GM12875 (cell line): Measurements from ENCODE around the gene ACACA.

Experiments
- H3K4me3 ChIP-seq: one replicate; pipeline ENCODE4 v1.5.1; 2011; ENCODE audit warnings: low read depth, low read length, control low read depth
- TF ChIP-seq, protein P1 (sequence below): IDR thresholded peaks from 2 replicates; pipeline ENCODE4 v1.5.1; 2011; ENCODE audit warnings: low read depth, mild to moderate bottlenecking, control low read depth, inconsistent platforms, low read length, moderate library complexity, borderline replicate concordance; ENCODE audit not compliant: insufficient read depth

The ACACA gene

DNA sequence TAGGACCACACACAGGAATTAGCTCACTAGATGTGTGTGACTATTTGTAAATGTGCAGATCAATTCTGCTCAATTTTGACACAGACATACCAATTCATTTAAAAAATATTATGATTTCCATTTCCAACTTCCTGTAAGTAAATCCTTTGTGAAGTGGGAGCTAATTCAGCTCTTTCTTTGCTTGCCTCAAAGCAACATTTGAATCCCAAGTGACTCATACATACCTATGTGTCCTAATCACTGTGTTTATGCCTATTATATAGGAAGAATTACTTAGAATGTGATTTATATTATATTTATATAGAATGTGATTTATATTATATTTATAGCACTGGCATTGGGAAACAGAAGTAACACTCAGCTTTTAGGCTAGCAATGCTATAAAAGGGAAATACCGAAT is 226.7 kb downstream of the ACACA start:
- TF ChIP-seq, protein P1, sequence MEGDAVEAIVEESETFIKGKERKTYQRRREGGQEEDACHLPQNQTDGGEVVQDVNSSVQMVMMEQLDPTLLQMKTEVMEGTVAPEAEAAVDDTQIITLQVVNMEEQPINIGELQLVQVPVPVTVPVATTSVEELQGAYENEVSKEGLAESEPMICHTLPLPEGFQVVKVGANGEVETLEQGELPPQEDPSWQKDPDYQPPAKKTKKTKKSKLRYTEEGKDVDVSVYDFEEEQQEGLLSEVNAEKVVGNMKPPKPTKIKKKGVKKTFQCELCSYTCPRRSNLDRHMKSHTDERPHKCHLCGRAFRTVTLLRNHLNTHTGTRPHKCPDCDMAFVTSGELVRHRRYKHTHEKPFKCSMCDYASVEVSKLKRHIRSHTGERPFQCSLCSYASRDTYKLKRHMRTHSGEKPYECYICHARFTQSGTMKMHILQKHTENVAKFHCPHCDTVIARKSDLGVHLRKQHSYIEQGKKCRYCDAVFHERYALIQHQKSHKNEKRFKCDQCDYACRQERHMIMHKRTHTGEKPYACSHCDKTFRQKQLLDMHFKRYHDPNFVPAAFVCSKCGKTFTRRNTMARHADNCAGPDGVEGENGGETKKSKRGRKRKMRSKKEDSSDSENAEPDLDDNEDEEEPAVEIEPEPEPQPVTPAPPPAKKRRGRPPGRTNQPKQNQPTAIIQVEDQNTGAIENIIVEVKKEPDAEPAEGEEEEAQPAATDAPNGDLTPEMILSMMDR = no peak
- no peak overlapping the region for H3K4me3 ChIP-seq

DNA sequence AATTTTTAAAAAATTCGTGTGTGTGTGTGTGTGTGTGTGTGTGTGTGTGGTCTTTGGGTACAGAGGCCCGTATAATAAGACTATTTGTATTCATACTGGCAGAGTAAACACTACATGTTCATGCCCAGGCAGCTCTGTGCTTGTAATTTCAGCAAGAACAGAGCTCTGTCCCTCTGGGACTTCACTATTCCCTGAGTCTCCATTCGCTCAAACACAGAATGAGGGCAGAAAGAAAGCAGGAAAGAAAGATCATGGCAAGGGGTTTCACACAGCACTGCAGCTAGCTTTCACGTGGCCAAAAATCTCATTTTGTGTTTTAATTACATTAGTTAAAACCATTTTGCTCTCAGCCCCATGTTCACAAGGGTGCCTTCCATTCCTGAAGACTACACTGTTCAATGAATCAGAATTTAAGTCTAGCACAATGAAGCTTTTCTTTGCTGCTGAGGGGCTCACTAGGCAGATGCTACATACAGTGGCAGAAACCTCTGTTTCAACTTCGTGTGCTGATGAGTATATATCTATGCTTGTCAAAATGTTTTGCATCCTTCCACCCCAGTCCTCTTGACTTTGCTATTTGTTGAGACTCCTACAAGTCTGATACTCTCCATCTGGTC is 229.3 kb downstream of the ACACA start:
- TF ChIP-seq, protein P1 = no peak
- no peak overlapping the region for H3K4me3 ChIP-seq

DNA sequence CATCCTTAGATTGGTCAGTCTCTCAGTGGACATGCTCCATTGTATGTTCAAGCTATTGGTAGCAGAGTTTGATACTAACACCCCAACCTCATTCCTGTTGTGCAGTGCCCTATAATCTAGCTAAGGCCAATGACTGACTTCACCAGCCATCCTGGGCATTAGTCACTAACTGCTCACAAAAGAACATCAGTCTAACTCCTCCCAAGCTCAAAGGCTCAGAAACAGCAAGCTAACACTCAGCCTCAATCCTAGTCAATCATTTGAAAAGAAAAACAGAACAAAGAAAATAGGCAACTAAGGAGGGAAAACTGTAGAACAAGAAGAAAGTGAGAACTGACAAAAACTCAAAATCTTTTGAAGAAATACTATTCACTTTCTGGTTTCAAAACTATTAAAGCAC is 229.9 kb downstream of the ACACA start:
- TF ChIP-seq, protein P1 = no peak

DNA sequence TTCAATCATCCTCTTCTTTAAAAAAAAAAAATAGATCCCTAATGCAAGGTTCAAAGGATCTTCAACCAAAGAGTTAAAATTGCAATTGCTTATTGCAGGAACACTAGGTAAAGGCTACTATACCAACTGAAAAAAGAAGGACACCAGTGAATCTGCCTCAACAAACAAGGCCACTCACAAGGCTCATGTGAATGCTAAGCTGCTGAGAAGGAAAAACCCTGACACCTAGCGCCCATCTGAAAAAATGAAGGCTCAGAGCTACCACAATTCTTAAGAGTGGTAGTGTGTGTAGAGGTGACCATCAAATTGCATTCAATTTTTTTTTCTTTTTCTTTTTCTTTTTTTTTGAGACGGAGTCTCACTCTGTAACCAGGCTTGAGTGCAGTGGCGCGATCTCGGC is 232.4 kb downstream of the ACACA start:
- TF ChIP-seq, protein P1 = no peak
- H3K4me3 ChIP-seq = no peak overlapping the region

More for the DNA sequence above, 229.9 kb downstream of the ACACA start:
- no peak overlapping the region for H3K4me3 ChIP-seq

DNA sequence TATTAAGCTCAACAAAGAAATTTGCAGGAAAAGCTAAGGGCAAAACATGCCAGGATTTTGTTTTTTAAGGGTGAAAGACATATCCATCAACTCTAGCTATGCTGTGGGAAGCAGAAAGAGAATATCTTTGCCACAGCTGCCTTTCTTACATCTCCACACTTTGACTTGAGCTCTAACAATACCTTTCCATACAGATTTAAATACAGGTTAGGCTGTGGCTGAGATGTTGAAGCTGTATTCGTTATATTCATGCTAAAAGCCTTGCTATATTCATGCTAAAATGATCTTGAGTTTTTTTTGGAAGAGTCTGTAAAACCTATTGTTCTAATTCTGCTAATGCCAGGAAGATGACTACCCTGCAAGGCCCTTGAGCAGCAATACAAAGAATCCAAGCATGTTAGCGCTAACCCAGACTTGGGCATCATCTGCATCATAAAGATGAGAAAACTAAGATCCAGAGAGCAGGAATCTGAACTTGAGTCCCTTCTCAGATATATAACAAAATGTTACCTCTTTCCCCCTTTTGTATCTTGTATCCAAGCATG is 235.7 kb downstream of the ACACA start:
- TF ChIP-seq, protein P1 = no peak
- H3K4me3 ChIP-seq = no peak overlapping the region

DNA sequence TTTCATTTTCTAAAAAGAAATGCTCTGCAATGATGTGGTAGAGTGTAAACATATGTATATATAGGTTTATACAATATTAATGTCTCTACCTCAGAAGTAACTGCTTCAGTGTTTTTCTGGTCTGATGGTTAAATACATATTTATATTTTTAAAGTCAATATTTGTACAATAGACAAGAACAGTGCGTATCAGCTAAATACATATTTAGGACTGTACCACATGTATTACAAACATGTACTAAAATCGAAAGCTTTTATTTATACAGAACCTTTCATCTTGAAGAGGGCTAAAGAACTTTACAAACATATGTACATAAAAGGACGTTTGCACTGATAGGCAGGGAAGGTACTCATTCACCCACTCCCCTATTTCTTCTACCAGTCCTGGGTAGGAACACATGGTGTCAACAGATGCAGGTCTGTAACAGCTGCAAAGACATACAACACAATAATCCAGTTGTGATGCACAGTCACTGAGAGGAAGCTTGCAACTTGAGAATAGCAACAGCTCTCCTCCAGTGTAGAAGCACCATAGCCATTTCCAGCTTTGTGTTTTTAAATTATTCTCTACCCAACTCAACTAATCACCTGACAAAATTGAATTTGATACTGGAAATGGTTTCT is 237.8 kb downstream of the ACACA start:
- TF ChIP-seq, protein P1 = no peak
- H3K4me3 ChIP-seq = no peak overlapping the region

DNA sequence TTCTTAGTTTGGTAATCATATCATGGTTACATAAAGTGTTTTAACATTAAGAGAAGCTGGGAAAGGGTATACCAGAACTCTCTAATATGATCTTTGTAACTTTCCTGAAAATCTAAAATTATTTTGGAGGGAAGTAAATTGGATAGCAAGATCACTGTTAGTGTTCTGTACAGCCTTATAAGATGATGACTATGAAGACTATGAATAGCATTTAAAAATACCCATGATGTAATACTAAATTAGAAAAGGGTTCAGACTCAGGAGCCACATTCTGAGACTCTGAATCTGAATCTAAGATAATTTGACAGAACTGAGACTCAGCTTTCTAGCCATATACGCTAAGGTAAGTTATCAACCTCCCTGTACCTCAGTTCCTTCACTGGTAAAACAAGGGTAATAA is 238.9 kb downstream of the ACACA start:
- TF ChIP-seq, protein P1 = no peak
- no peak overlapping the region for H3K4me3 ChIP-seq
